ENCODE measurements around the gene AHI1.

GRCh38 chr6:135283926-135284325 lies 213.6 kb downstream of the AHI1 start:
- TF ChIP-seq CTCF (conservative IDR thresholded peaks at IDR 0.05; ENCODE audit: low read length): no peak
- no peak for TF ChIP-seq EZH2phosphoT487 (IDR thresholded peaks at IDR 0.05; ENCODE audit: borderline replicate concordance, low read depth, low read length)
